ENCODE results near the gene ELMO3. TPM values are rescaled to one million over a fixed set of nuclear protein-coding genes. Genes with fewer than 3 reads are reported as not detected.

Gene ELMO3
- 0.28 and 0.38 TPM in 2 replicates for total RNA-seq

GRCh38 chr16:67199011-67199807, at the start of gene ELMO3:
TSS of gene ELMO3 (plus strand) at chr16:67199131. CDS start at chr16:67199327, 196 bp downstream.

GRCh38 chr16:67150833-67151396, 48.0 kb upstream of the ELMO3 start, which contains the start of gene B3GNT9:
TSS of gene B3GNT9 (minus strand) at chr16:67150998. CDS start at chr16:67150485, 513 bp downstream.

GRCh38 chr16:67164599-67165061, 34.3 kb upstream of the ELMO3 start, which contains the start of gene HSF4:
TSS of gene HSF4 (plus strand) at chr16:67164745. CDS start at chr16:67164812, 67 bp downstream.

GRCh38 chr16:67170168-67170948, 28.6 kb upstream of the ELMO3 start, which contains the start of gene NOL3:
TSS of gene NOL3 (plus strand) at chr16:67170538.

GRCh38 chr16:67183627-67184452, 15.1 kb upstream of the ELMO3 start, which contains the start of gene MATCAP1:
TSS of gene MATCAP1 (minus strand) at chr16:67183963. CDS start at chr16:67180610, 3,353 bp downstream.

GRCh38 chr16:67190041-67190440, 8.9 kb upstream of the ELMO3 start, which contains the start of gene EXOC3L1:
TSS of gene EXOC3L1 (minus strand) at chr16:67190136. CDS start at chr16:67189676, 460 bp downstream.

GRCh38 chr16:67191995-67192681, 6.8 kb upstream of the ELMO3 start, which contains the start of gene E2F4:
TSS of gene E2F4 (plus strand) at chr16:67192155. CDS start at chr16:67192228, 73 bp downstream.

GRCh38 chr16:67226804-67227566, 28.1 kb downstream of the ELMO3 start, which contains the start of gene TMEM208:
TSS of gene TMEM208 (plus strand) at chr16:67227130. CDS start at chr16:67227219, 89 bp downstream.

GRCh38 chr16:67247192-67248072, 48.5 kb downstream of the ELMO3 start, which contains the start of gene FHOD1:
TSS of gene FHOD1 (minus strand) at chr16:67247481. CDS start at chr16:67247410, 71 bp downstream.

GRCh38 chr16:67248401-67249177, 49.7 kb downstream of the ELMO3 start, which contains the start of gene SLC9A5:
TSS of gene SLC9A5 (plus strand) at chr16:67248979. CDS start at chr16:67249015, 36 bp downstream.

Other genes starting within 250 kb of the ELMO3 start
- 0.56 TPM in 1 of 2 replicates, not detected in the other for gene CES3, start 237.9 kb upstream of the ELMO3 start, total RNA-seq
- 0.58 and 1.1 TPM in 2 replicates for gene CES4A, start 210.5 kb upstream of the ELMO3 start, total RNA-seq
- gene CBFB, start 170.0 kb upstream of the ELMO3 start, total RNA-seq: 111 and 209 TPM in 2 replicates
- 8.2 and 11.1 TPM in 2 replicates for gene PHAF1, start 89.2 kb upstream of the ELMO3 start, total RNA-seq
- 27.4 and 42.3 TPM in 2 replicates for gene B3GNT9, start 48.1 kb upstream of the ELMO3 start, total RNA-seq
- gene TRADD, start 39.2 kb upstream of the ELMO3 start, total RNA-seq: 15.7 and 22.8 TPM in 2 replicates
- gene FBXL8, start 39.2 kb upstream of the ELMO3 start, total RNA-seq: 5.9 and 12.4 TPM in 2 replicates
- 0.58 and 12.1 TPM in 2 replicates for gene HSF4, start 34.4 kb upstream of the ELMO3 start, total RNA-seq
- 11.1 and 20.6 TPM in 2 replicates for gene NOL3, start 28.6 kb upstream of the ELMO3 start, total RNA-seq
- gene MATCAP1, start 15.2 kb upstream of the ELMO3 start, total RNA-seq: 10.7 and 17.3 TPM in 2 replicates
- under 0.01 and 0.56 TPM in 2 replicates for gene EXOC3L1, start 9.0 kb upstream of the ELMO3 start, total RNA-seq
- 37.8 and 66.9 TPM in 2 replicates for gene E2F4, start 7.0 kb upstream of the ELMO3 start, total RNA-seq
- 40.6 and 70.5 TPM in 2 replicates for gene TMEM208, start 28.0 kb downstream of the ELMO3 start, total RNA-seq
- gene FHOD1, start 48.4 kb downstream of the ELMO3 start, total RNA-seq: 11.8 and 26.1 TPM in 2 replicates
- gene SLC9A5, start 49.8 kb downstream of the ELMO3 start, total RNA-seq: 1.2 and 2.3 TPM in 2 replicates
- 5.6 and 10.2 TPM in 2 replicates for gene PLEKHG4, start 80.4 kb downstream of the ELMO3 start, total RNA-seq
- under 0.01 TPM in 1 of 2 replicates, not detected in the other for gene KCTD19, start 127.6 kb downstream of the ELMO3 start, total RNA-seq
- gene LRRC36, start 127.7 kb downstream of the ELMO3 start, total RNA-seq: 0.28 TPM in 1 of 2 replicates, not detected in the other
- 0.28 and 0.77 TPM in 2 replicates for gene TPPP3, start 194.4 kb downstream of the ELMO3 start, total RNA-seq
- gene ZDHHC1, start 217.3 kb downstream of the ELMO3 start, total RNA-seq: 1.7 and 5.4 TPM in 2 replicates
- not detected in 2 replicates for gene HSD11B2, start 232.0 kb downstream of the ELMO3 start, total RNA-seq